Lung microvascular endothelial cell (primary cell): Measurements from ENCODE around the gene OVOL1. TPM values are rescaled to one million over a fixed set of nuclear protein-coding genes. Genes with fewer than 3 reads are reported as not detected.

Experiments
- DNase-seq, 2 donors: peaks; one replicate each; pipeline versions ENCODE4 v3.0.0 to v3.0.0-alpha.2; 2010; ENCODE audit warnings: low read depth in 2 of 2
- total RNA-seq: library from RNA; depleted of rRNA; stranded (reverse); fragments of >200 nt; gene quantifications from 2 replicates; pipeline ENCODE4 v1.2.1, GENCODE V29; 2014

OVOL1 gene
- total RNA-seq, 1 donor from 2014 or later = not detected

DNA sequence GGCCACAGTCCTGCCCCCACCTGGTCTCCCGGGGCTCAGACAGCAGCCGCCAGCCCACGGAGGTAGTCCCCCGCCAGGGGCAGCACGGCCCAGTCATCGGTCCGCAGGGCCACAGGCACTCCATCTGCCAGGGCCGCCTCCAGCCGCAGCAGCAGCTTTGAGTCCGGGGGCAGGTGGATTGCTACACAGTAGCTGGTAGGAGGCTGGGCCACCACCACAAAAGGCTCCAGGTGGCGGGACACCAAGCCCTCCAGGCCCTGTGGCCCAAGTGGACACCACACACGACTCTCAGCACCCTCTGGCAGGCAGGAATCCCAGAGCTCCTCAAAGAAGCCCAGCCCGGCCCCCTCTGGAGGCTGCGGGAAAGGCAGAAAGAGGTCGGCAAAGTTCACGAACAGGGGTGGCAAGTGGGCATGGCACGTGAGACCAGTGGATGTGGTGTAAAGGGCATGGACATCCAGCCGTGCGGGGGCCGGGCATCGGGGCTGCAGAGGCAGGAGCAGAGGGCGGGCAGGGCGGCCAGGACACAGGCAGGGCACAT lies 9.0 kb upstream of the OVOL1 start:
- no peak for DNase-seq

DNA sequence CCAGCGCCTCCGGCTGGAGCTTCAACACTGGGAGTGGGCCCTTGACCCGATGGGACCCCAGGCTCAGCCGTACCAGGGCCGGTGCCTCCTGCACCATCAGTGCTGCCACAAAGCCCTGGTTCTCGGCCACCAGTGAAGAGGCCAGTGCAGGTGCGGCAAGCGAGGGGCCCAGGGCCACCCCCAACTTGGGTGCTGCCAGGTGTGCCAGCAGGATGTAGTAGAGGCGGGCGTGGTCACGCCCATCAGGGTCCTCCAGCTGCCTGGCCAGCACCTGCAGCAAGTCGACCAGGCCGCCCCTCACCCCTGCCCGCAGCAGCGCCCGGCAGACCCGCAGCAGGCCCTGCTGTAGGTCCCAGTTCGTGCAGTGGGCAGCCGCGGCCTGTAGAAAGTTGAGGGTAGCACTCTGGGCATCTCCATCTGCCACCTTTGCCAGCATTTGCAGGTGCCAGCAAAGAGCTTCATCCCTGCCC lies 8.4 kb upstream of the OVOL1 start:
- no peak for DNase-seq

DNA sequence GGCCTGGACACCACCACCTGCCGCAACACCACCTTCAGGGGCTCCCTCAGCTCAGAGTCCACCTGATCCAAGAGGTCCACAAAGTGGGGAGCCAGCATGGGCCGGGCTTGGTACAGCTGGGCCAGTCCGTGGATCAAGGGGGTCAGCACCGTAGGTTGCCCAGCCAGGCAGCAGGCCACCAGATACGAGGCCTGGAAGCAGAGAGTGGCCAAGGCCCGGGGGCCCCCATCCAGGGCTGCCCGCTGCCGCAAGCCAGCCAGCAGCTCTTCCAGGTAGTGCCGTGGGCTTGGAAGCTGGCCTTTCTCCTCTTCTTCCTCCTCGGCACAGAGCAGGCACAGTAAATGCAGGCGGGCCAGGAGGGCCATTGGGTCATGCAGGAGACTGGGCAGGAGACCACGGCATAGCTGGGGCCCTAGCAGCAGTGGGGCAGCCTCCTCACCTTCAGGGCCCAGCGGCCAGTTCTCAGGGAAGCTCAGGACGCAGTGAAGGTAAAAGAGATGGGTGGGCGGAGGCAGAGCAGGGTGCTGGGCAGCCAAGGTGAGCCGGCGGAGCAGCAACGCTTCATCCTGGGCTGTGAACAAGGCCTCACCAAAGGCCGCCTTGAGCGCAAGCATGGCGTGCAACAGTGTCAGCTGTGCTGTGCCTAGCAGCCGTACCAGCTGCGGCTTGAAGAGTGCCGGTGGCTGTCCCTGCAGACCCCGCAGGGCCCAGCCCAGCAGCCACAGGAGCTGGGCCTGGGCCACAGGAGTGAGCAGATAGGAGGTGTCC lies 7.8 kb upstream of the OVOL1 start:
- no peak for DNase-seq

DNA sequence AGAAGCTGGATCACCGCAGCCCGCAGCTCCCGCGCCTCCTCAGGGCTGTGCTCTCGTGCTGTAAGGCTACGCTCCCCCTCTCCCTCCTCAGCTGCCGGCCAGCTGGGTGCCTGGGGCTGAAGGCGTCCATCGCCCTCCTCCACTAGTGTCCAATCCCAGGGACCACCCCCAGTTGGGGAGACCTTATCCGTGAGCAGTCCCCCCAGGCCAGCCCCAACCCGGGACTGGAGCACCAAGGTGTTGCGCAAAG lies 7.3 kb upstream of the OVOL1 start:
- no peak for DNase-seq

DNA sequence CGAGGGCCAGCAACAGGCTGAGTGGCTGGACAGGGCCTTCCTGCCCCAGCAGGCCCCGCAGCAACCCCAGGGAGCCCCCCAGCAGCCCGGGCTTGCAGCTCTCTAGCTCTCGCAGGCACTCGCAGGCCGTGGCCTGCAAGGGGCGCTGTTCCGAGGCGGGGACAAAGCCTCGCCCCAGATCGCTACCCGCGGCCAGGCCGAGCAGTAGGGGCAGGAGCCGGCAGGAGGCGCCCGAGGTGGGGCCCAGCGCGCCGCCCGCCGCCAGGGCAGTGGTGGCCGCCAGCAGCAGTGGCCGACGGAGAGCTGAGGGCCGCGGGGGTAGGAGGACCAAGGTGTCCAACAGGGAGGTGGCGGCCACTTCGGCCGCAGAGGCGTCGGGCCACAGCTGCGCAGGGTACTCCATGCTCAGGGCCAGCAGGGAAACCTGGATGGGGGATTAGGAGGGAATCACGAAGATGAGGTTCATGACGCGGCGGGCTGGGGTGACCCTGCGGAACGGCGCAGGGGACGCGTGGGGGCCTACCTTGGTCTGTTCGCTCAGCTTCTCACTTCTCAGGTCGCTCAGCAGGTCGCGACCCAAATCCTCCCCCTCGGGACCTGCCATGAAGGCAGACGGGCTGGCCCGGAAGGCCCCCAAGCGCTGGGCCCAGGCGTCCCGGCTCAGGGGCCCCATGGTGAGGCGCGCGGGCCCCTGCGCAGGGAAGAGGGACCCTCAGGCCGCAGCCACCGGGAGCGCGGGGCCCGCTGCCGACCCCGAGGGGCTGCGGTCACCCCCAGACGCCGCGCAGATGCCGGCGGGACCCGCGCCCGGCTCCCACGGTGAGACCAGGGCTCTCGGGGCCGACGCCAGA lies 6.7 kb upstream of the OVOL1 start:
- DNase-seq = peak; percentile 89 to 92

DNA sequence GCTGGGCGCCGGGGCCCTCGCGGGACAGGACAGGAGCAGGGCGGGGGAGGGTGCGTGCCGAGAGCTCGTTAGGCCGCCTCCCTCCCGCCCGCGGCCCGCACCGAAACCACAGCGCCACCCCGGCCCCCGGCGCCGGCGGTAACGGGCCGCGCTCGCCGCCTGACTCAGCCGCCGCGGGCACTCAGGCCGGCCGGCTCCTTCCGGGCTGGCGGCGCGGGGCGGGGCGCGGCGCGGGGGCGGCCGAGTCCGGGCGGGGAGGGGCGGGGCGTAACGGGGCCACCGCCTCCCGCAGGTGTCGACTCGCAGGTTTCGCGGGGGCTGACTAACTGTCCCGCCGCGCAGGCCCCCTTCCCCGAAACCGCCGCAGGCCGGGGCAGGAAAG lies 6.1 kb upstream of the OVOL1 start, which contains the start of gene AP5B1:
Gene AP5B1, minus strand, starts transcription at position 207 of the 382 bp plus-strand sequence. CDS start 385 bp downstream, outside the sequence.
- DNase-seq = peak; percentile 54 to 67

DNA sequence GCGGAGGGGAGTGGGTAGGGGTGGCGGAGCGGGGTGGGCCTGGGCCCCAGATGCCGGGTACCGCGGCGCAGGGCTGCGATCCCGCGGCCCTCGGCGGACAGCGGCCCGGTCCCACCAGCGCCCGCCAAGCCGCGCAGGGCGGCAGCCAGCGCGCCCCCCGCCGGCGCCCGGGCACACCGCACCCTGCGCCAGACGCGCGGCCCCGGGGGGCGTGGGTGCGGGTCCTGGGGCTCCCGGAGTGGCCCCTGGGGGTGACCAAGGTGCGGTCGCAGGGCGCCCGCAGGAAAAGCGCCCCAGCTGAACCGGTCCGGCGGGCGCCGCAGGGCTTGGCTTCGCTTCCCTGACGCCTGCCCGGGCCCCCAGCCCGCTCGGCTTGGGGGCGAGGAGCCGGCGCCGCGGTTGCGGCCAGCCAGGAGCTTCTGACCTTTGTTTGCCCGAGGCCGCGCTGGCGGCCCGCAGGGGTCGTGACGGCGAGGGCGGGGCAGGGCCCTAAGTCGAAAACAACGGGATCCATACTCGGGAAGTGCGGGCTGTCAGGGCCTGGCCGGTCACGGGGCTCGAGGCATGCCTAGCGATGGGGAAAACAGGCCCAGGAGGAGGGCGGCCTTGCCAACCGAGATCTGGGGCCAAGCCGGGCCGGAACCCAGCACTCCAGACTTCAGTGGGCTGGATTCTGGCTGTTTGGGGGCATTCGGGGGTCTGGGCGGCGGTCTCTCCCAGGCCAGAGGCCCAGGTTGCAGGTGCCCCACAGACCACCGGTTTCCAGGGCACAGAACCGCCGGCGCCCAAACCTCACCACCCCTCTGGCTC lies 5.5 kb upstream of the OVOL1 start:
- peak; percentile 17 to 48 for DNase-seq

DNA sequence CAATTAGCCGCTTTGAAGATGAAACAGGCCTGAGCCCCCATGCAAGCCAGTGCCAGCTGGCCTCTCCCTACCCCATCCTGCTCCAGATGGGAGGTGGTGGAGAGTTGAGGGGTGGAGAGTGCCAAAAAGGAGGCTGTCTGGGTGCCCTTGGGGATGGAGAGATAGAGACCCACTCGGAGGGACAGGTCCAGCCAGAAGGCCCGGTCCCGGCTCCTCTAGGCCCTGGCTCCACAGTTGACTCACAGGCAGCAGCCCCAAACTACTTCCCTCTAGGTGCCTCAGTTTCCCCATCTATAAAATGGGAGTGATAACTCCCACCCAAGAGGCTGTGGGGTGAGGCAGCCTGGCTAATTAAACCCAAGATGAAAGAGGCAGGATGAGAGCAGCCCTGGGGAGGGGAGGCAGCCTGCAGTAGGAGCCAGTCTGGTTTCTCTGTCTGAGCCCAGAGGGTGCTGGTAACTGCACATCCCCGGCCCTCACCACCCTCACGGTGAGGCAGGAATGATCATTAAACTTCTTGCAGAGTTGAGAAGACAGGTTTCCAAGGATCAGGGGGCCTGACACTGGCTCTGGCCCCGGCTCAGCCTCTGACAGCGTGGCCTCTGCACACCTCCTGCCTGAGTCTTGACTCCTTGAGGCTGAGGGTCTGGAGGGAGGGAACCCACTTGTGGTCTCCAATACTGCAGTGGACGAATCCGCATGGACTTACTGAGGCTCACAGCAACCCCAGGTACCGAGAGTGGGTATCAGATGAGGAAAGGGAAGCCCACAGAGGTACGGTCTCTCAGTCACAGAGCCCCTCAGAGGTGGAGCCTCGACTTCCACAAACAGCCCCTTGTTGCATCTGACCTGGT lies 4.7 kb upstream of the OVOL1 start:
- no peak for DNase-seq

DNA sequence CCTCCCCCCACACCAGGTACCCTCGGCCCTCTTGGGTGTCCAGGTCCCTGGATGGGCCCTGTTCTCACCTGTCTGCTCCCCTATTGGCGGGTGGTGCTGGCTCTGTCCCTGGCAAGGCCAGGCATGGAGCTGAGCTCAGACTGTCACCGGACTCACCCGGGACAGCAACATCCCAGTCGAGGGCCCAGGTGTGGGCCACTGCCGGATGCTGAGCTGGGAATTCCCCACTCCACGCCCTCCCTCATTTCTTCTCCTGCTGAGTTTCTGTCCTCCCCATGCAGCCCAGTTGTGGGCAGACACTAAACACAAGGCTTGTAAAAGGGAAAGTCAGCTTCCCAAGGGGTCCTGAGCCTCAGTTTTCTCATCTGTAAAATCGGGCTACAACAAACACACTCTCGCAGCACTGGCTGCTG lies 4.0 kb upstream of the OVOL1 start:
- DNase-seq = no peak

DNA sequence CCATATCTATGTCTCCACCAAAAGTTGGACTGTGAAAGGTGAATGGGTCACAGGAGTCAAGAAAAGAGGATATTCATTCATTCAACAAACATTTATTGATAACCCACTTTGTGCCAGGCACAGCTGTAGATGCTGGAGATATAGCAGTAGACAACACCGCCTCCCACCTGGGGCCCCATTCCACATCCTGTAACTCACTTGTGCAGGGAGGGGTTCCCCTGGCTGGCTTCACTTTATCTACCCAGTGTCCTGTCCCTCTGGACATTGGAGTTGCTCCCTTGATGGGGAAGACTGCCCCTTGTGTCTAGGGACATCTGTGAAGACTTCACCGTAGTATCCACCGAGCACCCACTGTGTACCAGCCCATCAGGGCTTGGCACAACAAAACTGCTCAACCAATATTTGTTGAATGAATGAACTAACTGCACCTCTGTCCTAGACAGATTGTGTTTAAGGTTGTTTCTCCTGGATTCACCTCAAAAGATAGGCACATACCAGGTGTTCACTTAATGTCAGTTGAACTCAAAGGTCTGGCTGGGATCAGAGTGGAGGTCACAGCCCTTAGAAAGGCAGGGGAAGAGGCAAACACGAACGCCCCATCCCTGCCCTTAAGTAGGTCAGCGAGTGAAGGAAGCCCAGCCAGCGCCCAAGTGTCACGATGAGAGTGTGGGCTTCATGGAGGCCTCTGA lies 1.4 kb upstream of the OVOL1 start:
- DNase-seq = no peak

DNA sequence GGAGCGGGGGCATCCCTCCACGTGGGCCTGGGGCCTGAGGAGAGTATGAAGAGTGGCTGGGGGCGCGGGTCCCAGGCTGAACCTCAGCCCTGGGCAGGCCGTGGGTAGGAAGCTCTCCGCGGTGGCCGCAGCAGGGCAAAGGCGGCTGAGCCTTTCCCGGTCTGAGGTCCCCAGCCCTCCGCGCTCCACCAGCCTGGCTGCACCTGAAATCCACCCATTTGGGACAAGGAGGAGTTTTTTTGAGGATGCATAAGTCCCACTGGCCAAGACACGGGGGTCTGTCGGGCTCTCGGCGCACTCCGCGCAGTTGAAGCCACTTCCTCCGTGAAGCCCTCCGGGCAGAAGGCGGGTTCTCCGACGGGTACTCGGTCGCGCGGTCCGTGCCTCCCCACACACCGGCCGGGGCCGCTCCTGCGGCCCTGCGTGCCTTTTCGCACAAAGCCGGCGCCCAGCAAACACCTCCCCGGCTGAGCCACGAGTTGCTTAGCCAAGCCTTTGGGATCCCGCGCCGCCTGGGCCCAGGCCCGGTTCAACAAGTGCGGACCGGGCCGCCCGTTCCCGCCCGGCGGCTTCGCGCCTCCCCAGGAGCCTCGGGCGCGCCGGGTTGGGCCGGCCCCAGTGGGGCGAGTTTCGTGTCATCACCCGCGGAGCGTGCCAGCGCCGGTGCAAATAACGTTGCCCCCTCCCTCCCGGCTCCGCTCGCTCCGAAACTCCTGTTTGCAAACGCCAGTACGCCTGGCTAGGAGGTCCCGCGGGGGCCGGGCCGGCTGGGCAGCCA lies 666 bp upstream of the OVOL1 start:
- no peak for DNase-seq

DNA sequence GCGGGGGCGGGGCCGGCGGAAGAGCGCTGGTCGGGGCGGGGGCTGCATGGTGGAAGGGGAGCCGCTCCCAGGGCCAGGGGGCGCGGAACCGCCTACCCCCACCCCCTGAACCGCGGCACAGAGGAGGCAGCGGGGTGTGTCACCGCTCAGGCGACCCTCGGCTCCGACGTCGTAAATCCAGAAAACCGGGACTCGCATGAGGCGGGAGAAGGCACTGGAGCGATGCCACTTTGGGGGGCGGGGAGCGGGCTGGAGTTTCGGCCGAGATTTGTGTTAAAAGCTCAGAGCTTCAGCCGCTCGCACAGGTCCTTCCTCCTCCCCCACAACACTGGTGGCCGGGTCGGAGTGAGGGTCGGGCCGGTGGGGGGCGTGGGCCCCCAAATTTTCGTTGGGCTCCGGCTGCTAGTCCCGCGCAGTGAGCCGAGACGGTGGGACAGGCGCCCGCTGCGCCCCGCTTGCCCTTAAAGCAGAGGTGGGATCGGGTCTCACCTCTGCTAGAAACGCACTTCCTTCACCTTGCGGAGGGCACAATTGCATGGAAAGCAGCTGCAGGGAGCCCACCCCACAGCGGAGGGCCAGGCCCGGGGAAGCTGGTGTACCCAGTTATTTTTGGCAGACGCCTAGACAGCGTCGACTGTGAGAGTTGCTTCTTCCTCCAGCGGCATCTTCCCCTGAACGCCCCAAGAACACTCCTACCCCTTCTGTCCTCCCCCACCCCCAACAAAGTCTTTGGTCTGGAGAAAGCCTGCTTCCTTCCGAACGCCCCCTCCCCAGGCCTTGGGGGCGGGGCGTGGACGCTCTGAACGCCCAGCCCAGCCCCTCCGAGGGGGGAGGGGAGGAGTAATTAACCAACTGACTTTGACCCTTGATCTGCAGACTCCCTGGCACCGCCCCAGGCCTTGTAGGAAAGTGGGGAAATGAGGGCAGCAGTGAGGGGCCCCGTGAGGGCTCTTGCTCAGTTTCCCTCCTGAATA lies 1.1 kb downstream of the OVOL1 start:
- no peak for DNase-seq

DNA sequence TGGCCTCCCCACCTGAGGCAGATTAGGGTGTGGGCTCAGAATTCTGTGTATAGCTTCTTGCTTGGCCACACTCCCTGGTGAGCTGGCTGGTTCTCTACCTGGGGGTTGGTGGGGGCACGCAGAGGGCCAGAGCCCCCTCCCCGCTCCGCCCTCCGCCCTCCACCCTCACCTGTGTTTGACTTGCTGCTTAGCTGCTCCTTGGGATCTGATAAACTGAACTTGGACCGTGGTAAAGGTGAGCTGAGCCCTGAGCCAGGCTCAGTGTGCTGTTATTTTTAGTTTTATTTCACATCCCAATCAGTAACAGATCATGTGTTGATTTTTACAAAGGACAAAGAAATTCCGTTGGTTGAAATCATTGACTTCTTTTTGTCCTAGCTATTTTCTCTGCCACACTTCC lies 2.0 kb downstream of the OVOL1 start:
- no peak for DNase-seq

DNA sequence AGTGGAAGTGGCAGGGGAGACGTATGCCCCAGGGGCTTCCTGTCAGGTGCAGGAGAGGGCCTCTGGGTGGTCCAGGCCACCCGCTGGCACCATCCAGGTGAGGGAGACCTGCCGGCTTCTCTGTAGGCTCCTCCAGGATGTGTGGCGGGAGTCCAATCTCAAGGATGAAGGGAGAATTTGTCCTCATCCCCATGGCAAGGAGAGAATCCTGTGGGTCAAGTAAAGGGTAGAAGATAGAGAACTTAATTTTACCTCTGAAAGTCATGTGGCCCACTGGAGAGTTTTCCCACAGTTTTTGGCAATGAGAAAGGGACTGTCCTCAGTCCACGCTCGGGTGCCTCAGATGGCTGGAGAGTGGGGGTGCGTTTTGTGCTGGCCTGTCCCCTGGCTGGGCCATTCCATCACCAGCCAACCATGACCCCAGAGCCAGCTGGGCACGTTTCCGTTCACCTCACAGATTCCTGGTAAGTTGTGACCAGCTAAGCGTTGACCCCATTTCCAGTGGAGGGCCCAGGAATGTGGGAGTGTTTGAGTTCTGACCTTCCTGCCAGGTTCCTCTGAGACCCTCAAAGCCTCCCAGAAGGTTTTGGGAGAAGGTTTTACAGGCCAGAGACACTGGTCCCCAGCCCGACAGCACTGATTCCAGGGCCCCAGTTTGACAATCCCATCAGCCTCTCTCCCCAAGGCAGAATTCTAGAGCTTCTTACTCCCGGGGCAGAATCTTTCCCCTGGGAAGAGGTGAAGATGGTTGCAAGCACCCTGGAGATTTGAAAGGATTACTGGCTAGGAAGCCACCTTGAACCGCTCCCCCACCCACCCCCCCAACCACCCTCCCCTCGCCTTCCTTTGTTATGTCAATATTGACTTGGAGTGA lies 2.6 kb downstream of the OVOL1 start:
- no peak for DNase-seq

DNA sequence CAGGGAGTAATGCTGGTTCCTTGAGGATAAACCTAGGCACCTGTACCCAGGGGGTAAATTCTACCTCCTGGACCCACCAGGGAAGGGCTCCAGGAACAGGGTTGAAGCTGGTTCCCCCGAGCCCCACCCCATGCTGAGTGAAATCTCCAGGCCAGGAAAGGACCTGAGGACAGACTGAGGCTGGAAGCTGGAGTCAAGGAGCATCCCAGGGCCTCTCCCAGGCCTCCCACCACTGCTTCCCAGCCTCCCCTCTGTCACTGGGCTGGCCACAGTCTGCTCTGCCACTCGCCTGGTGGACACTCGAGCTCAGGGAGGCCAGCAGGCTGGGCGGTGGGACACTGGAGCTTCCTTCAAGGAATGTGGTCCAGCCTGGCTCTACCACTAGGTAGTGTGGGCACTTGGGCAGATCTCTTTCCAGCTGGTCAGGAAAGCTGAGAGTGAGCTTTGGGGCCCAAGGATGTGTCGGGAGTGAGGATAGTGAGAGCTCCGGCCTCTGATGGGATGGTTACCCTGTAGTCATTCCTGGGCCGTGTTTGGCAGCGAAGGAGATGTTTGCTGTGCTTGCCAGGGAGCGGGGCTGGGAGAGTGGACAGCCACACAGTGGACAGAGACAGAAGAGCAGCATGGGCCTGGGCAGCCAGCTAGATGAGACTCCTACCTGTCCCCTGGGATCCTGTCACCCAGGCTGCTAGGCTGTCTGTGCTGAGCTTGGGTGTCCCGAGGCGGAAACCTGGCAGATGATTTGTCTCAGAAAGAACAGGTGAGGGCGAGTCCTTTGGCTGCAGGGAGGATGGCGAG lies 3.4 kb downstream of the OVOL1 start:
- DNase-seq = no peak

DNA sequence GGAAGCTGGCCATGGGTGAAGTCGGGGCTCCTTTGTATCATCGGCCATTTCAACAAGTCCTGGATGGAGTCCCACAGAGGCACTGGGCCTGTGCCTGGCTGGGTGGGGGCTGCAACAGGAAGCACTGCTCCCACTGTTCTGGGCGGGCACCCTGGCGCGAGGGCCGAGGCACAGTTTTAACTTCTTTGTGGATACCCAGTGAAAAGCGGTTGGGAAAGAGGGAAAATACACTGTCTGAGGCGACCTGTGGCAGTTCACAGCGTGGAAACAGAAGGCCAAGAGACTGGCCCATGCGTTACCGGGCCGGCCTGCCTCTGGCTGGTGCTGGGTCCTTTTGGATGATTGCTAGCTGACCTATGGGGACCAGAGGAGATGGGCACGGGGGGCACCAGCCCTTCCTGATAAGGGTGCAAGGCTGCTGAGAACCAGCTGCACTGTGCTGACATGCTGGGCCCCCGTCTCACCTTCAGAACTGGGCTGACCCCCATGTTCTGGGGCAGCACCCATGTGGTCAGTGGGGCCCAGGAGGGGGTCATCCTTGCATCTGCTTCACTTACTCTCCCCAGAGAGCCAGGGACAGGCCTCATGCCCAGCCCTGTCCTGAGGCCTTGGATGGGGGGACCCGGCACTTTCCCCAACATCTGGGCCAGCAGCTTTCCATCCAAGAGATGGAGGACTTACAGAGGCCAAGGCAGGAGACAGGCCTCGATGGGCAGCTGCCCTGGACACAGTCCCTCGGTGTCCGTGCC lies 4.2 kb downstream of the OVOL1 start:
- no peak for DNase-seq
